Stimulated activated naive CD4-positive, alpha-beta T cell treated with Interleukin-2 at 50 U/mL for 16 hours (primary cell): Measurements from ENCODE around the gene PPIP5K1.

Source experiments
- DNase-seq: peaks from one replicate; lab custom pipeline; 2025; lab: John Stamatoyannopoulos, UW

Gene PPIP5K1

DNA sequence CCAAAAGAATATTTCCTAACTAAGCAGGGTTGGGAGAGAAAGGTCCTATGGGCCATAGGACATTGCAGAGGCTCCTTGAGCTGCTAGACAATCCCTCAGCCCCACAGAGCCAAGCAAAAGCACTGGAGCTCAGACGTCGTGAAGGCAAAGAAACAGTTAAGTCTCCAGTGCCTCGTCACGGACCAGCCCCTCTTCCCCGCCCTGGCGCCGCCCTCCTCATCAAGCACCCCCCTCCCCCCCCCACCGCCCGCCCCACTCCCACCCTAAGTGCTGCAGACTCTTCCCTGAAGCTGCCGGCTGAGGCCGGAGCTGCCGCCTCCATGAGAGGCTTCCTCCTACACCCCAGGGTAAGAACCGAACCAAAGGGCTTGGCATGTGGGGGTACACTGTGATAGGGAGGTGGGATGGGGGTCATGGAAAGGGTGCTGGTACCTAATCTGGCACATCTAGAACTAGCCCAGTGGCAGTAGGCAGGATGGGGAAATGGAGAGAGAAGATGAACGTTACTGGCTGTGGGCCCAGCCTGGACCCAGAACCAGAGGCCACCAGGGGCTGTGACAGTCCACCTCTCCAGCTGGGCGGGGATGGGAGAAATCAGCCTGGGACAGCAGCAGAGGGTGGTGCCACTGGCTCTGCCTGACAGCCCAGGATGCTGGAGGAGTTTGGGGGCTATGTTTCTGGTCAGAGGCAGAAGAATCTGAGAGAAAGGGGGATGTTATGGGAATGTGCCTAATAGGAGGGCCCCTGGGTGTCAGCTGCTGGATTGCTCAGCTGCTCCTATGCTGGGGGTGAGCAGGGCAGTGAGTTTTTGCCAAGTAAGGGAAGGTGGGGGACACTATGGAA, 72.4 kb downstream of the PPIP5K1 start, which contains the start of gene MAP1A:
TSS of gene MAP1A (plus strand) at position 255 of the 843 bp plus-strand sequence. CDS start 3,866 bp downstream, outside the sequence.
- DNase-seq: no peak

DNA sequence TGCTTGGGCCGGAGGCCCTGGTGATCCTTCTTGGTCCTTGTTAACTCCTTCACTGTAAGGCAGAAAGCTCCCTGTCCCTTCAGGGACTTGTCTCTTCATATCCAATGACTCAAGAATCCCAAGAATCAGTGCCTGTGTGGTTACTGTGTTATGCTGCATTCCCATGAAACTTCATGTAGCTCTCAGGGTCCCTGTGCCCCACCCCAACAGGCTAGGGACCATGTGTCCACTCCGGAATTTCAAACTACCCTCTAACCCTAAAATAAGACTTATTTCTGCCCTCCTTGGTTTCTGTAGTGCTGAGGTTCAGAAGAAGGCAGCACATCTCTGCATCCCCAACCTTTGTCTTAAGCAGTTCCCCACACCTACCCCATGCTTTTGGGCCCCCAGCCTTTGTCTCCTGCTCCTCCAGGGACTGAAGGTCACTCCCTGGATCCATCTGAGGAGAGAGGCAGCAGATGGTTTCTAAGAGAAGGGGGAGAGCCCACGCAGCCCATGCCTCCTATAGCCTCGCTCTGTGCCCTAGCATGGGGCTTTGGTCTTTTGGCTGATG, 73.1 kb downstream of the PPIP5K1 start:
- DNase-seq: no peak

DNA sequence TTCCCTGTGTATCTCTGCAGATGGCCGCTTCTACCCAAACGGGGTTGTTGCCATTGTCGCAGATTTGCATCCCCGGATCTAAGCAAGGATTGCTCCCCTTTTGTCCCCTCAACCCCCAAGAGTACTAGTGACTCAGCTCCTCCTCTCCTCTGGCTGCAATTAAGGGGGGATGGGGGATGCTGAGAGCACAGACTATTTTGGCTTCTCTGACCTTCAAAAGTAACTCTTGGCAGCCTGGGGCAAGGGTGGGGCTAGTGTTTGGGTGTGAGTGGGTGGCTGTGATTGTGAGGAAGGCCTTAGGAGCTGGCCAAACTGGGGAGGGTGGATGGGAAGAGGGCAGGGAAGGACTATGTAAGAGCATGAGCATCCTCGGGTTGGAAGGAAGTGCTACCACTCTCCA, 73.8 kb downstream of the PPIP5K1 start:
- no peak for DNase-seq

- no peak for DNase-seq
These were observed 74.3 kb downstream of the PPIP5K1 start for GRCh38 chr15:43515741-43516140.

DNA sequence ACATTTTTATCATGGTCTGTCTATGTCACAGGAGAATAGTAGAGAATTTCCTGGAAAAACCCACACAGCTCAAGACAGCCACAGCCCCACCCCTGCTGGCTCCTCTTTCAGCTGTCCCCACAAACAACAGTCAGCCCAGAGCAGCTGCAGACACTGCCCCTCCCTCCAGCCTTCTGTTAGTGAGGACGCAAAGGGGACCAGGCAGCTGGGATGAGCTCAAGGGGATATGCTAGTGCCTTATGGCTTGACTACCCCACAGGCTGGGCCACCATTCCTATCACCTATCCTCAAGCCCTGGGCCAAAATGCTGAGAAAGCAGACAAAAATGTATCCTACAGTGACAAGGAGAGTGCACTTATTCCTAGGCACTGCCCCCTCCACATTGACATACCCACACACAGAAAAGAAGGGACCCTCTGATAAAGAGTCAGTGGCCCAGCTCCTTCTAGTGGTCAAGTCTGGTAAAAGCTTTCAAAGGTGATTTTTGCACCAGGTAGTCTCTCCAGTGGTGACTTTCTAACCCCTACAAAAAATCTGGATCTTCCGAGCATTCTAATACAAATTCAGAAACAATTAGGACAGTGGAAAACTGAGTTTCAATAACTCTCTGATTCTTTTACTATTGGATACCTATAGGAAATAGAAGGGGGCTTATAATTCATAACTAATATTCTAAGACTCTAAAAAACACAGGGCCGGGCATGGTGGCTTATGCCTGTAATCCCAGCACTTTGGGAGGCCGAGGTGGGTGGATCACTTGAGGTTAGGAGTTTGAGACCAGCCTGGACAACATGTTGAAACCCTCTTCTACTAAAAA, 75.6 kb downstream of the PPIP5K1 start:
- no peak for DNase-seq

DNA sequence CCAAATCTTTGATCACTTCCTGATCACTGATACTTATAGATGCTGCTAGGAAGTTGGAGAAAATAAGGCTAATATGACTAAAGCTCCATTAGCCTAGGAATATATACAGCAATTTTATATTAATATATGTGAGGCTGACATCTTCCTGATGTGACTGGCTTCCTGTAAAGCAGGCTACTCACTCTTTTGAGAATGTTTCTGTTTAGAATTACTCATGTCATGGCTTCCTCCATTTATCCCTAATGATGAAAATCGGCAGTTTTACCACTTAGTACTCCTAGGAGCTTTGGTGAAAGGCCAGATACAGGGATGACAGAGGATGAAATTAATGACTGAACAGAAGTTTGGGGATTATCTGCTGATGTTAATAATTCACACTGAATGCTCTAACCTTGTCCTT, 76.5 kb downstream of the PPIP5K1 start:
- DNase-seq: no peak

- DNase-seq: no peak
These were observed 78.8 kb downstream of the PPIP5K1 start for GRCh38 chr15:43511012-43511885.

- DNase-seq: peak; percentile 97
These were observed 79.6 kb downstream of the PPIP5K1 start for GRCh38 chr15:43510200-43511011.

DNA sequence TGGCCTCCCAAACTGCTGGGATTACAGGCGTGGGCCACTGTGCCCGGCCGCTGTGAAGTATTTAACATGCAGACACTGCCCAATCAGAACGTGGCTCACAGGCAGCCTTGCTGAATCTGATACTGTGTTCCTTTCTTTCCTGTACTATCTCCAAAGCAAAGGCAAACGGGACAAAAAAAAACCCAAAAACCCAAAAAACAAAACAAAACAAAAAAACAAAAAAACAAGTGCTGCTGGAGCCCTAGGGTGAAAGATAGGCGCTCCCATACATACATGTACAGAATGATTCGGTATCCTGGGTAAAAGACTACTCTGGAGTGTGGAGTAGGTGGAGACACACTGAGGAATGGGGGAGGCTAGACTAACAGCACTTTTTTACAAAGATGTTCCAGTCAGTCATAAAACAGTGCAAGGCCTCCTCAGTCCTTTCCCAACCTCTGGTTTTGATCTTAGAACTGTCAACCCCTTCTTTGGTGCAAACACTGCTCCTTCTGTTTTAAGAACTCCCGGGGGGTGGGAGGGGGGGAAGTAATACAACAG, 80.3 kb downstream of the PPIP5K1 start:
- no peak for DNase-seq

- no peak for DNase-seq
These were observed 80.9 kb downstream of the PPIP5K1 start for GRCh38 chr15:43508991-43509659.

GRCh38 chr15:43508421-43508820, 81.6 kb downstream of the PPIP5K1 start:
- no peak for DNase-seq

DNA sequence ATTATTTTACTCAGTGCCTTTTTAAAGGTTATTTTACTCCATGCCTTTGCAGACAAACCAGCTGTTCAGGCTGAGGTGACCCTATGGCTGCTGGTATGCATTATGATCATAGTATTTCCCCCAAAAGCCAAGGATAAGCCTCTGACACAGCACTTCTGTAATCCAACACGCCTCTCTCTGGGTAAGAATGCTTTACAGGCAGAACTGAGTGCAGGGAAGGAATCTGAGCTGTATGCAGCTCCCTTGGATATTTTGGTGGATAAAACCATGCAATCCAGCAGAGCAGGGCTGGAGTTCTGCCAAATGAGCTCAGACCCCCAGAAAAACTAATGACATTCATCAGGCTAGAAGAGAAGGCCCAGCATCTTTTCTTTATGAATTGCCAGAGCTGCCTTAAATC, 84.3 kb downstream of the PPIP5K1 start:
- no peak for DNase-seq

DNA sequence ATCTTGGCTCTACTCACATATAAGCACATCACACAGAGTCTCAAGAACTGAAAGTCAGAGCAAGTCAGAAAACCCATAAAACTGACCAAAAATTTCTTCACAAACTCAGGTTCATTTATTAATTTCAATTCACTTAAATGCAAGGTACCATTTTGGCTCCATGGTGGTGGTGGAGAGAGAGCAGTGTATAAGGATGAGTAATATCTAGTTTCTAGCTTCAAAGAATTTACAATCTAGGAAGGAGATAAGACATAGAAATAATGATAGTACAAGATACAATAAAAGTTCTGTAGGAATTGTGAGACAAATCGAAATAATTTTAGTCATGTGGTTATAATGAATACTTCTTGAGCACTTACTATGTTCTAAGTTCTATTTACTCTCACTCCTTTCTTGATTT, 90.4 kb downstream of the PPIP5K1 start:
- no peak for DNase-seq

GRCh38 chr15:43498990-43499389, 91.0 kb downstream of the PPIP5K1 start:
- no peak for DNase-seq

DNA sequence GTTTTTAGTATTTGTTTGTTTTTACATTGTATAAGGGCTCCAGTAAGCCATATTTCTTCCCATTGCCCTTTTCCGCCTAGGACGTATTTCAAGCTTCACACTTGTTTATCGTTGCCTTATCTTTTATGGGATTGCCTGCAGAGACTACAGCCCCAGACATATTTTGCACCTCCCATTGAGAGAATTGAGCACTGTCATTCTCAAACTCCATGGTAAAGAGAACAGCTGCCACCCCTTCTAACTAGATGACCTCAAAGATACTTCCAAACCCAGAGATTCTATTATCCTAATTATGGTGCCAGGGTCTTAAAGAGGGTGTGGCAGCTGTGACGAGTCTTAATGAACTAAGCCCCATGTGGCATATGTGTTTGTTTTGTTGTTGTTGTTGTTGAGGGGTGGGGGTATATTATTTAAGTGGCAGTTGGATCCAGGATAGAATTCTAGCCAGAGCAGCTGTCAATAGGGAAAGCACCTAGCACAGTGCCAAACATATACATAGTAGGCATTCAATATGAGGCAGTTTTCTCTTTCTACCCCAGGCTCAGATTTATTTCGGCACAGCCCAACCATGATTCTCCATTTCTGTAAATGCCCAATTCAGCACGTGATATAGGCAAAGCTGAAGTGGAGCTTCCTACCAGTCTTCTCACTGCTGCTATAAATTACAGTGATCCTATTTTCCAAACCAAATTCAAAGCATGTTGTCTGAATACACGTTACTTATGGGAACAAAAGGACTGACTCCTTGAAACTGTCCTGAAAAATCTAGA, 96.1 kb downstream of the PPIP5K1 start:
- DNase-seq: no peak

DNA sequence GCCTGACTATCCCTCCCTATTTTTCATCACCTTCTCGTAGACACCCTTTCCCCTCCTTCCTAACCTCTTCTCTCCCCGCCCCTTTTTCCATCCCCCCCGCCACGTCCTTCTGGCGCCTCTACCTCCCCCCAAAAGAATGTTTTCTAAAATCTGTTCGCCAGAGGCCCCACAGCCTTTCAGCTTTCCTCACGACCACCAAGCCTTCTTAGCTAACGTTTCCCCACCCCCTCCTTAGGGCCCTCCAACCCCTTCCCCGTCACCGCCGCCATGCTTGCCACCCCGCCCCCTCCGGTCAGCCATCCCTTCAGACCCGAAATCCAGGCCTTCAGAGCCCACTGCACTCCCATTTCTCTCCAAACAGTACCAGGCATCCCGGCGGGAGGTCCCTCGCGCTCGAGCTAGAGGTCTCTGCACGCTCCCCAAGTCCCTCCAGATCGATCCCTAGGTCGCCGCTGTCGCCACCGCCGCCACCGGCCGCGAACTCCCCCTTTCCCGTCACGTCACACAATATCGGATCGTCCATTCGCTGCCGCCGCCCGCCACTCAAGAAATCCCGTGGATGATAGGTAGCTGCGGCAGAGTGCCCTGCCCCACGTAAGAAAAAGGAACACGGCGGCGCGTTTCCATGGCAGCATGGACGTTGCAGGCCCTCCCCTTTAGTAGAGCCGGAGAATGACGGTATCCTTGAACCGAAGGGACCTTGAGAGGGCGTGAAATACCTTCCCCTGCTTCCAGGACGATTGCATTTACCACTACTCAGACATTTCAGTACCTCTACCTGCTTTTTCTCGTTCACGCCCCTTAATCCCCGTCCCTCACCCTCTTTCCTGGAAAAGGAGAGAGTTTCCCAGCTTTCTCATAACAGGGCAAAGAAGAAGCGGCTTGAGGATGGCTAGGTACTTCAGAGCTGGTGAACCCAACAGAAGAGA, 97.1 kb downstream of the PPIP5K1 start, which contains the start of gene TP53BP1:
TSS of gene TP53BP1 (minus strand) at position 484 of the 929 bp plus-strand sequence. CDS start at position 371, 113 bp downstream.
- peak; percentile 95 for DNase-seq

- no peak for DNase-seq
These were observed 97.7 kb downstream of the PPIP5K1 start for GRCh38 chr15:43492266-43492665.

- no peak for DNase-seq
These were observed 100.8 kb downstream of the PPIP5K1 start for GRCh38 chr15:43489191-43489590.
